ENCODE measurements around the gene NFIC.

The NFIC gene

DNA sequence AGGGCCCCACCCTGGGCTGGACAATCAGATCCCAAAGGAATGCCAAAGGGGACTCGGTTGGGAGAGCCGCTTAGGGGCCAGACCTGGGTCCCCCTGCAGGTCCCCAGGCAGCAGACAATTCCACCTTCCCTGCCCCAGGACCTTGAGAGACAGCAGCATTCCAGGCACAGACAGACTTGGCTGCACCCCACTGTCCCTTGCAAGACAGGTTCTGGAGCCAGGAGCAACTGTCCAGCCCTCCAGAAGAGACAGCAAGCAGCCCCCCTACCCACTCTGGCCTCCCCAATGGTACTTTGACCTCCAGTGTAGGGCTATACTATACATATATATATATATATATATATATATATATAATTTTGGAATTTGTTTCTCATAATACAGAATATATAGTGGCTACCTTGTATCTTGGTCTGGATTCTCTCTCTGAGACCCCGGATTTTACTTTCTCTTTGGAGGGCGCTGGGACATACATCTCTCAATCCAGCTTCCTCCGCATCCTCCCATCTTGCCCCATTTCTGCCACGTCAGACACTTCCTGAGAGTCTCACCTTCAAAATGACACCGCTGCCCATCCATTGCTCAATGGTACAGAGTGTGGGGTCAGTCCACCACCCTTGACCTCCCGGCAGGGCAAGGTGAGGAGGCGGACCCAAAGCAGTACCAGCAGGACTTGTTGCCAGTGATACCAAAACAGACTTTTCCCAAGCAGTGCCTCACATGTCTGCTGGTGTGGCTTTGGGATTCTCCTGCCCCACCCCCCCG, 101.2 kb downstream of the NFIC start:
- no peak for DNase-seq (ENCODE audit: low read depth)

GRCh38 chr19:3468211-3468610, 101.8 kb downstream of the NFIC start:
- no peak for DNase-seq (ENCODE audit: low read depth)

GRCh38 chr19:3469638-3470499, 103.5 kb downstream of the NFIC start:
- no peak for DNase-seq (ENCODE audit: low read depth)

DNA sequence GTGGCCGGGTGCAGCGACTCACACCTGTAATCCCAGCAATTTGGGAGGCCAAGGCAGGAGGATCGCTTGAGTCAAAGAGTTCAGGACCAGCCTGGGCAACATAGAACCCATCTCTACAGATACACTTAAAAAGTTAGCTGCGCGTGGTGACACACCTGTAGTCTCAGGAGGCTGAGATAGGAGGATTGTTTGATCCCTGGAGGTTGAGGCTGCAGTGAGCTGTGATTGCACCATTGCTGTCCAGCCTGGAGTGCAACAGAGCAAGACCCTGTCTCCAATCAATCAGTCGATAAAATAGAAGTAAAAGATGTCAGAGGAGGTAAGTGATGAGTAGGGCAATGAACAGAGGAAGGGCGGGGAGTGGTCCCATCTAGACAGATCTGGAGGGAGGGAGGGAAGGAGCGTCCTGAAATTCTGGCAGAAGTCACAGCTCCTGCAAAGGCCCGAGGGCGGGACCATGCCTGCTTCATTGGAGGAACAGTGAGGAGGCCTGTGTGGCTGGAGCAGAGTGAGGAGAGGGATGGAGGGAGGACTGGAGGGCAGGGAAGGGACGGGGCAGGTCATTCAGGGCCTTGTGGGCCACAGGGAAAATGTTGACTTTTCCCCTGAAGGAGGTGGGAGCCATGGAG, 104.2 kb downstream of the NFIC start:
- DNase-seq (ENCODE audit: low read depth), result no peak

- peak; percentile 17 for DNase-seq (ENCODE audit: low read depth)
These were observed 105.7 kb downstream of the NFIC start for GRCh38 chr19:3471954-3472655.

GRCh38 chr19:3474010-3474409, 107.6 kb downstream of the NFIC start:
- no peak for DNase-seq (ENCODE audit: low read depth)

- DNase-seq (ENCODE audit: low read depth), result no peak
These were observed 108.2 kb downstream of the NFIC start for GRCh38 chr19:3474614-3475013.

DNA sequence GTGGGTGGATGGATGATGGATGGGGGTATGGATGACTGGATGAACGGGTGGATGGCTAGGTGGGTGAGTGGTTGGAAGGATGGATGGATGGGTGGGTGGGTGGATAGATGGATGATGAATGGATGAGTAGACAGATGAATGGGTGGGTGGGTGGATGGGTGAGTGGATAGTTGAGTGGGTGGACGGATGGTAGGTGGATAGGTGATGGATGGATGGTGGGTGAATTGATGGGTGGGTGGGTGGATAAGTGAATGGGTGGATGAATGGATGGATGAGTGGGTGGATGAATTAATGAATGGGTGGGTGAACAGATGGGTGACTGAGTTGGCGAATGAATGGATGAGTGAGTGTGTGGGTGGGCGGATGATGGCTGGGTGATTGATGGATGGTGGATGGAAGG, 109.1 kb downstream of the NFIC start:
- no peak for DNase-seq (ENCODE audit: low read depth)

- DNase-seq (ENCODE audit: low read depth), result no peak
These were observed 110.4 kb downstream of the NFIC start for GRCh38 chr19:3476830-3477229.

GRCh38 chr19:3477506-3477905, 111.1 kb downstream of the NFIC start:
- no peak for DNase-seq (ENCODE audit: low read depth)

DNA sequence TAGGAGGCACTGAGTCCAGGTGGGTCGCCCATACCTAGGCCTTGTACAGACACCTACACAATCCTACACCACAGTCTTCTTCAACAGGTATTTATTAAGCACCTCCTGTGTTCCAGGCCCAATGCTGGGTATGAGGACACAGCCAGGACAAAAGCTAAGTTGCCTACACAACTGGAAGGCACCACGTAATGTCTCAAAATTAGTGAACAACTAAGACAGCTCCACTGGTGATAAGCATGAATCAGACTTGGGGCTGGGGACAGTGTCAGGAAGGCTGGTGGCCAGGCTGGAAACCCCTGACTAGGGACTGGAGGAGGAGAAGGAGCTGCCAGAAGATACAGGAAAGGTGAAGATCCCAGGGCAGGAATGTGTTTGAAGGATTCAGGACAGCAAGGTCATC, 111.6 kb downstream of the NFIC start:
- DNase-seq (ENCODE audit: low read depth), result no peak

GRCh38 chr19:3478409-3479176, 112.2 kb downstream of the NFIC start:
- no peak for DNase-seq (ENCODE audit: low read depth)

DNA sequence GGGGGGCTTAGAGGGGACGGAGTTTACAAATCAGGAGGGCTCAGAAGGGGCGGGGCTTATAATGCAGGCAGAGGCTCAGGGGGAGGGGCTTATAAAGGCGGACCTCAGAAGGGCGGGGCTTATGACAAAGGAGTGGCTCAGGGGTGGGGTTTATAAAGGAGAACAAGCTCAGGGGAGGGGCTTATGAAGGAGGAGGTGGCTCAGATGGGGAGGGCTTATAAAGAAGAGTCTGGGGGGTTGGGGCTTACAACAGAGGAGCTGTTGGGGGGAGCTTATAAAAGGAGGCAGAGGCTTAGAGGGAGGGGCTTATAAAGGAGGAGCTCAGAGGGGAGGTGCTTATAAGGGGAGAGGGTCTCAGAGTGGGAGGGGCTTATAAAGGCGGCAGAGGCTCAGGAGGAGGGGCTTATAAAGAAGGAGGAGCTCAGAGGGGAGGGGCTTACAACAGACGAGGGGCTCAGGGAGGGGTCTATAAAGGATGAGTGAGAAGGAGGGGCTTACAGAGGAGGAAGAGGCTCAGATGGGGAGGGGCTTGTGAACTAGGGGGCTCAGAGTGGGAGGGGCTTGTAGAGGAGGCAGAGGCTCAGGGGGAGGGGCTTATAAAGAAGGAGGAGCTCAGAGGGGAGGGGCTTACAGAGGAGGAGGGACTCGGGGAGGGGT, 112.9 kb downstream of the NFIC start:
- DNase-seq (ENCODE audit: low read depth), result no peak

- DNase-seq (ENCODE audit: low read depth), result no peak
These were observed 113.4 kb downstream of the NFIC start for GRCh38 chr19:3479834-3480215.

- no peak for DNase-seq (ENCODE audit: low read depth)
These were observed 114.2 kb downstream of the NFIC start, which contains the start of gene SMIM24 for GRCh38 chr19:3480383-3481091. SMIM24 (minus strand) TSS chr19:3480525; CDS start chr19:3480463, 62 bp downstream.

DNA sequence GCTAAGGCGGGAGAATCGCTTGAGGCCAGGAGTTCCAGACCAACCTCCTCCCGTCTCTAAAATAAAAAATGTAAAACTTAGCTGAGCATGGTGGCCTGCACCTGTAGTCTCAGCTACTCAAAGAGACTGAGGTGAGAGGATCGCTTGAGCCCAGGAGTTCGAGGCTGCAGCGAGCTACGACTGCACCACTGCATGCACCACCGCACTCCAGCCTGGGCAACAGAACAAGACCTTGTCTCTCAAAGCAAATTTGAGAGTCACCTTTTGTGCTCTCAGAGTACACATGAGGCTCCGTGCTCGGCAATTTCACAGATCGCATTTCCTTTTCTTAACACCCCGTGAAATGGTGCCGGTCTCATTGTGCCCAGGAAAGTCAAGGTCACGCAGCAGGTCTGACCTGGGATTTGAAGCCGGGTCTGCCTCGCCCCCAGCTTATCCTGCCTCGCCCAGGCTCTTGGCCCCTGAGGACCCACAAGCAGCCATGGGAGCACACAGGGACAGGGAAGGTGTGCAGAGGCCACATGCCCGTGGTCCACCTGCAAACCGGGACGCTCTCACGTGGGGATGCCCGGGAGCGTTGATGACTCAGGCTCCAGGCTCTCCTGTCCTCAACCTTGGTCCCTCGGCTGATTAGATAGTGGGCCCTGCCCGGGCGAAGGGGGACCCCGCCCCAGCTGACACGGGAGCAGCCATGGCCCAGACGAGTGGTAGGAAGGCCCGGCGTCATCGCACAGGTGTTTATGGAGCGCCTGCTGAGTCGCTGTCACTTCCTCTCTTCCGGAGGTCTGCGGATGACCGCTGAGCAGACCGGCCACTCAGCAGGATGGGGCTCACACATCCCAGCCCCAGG, 115.1 kb downstream of the NFIC start:
- no peak for DNase-seq (ENCODE audit: low read depth)

DNA sequence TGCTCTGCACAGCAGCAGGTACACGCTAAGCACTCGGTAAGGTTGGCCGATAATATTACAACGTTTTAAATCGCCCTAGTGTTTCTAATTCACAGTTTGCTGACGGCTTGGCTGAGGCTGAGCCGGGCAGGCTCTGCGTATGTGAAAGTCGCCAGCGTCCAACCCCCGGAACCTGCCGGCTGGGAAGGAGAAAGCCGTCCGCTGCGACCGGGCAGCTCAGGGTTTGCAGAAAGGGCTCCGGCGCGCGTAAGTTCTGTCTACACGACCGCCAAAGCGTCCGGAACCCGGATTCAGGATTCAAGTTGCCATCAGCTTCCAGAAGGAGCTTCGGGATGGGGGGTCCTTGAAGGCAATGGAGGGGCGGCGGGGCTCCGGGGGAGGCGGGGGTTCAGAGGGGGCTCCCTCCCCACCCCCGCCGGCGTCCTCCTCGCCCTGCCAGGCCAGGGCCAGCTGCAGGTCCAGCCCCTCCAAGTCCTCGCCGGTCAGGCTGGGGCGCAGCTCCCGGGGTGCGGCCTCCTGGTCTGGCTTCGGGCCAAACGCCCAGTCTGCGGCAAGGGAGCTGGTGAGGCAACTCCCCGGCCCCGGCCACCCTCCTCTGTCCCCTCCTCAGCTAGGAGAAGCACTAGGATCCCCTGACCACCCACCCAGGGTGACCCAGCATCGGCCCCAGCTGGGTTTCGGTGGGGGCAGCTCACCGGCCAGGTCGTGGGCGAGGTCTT, 116.3 kb downstream of the NFIC start:
- DNase-seq (ENCODE audit: low read depth), result no peak

GRCh38 chr19:3483226-3483628, 116.8 kb downstream of the NFIC start, which contains the start of gene SMIM44:
SMIM44 (minus strand) TSS chr19:3483441; CDS start chr19:3483403, 38 bp downstream.
- no peak for DNase-seq (ENCODE audit: low read depth)
